Upper lobe of right lung (tissue), 1 donor: ENCODE measurements around the gene AGTPBP1. TPM values are rescaled to one million over a fixed set of nuclear protein-coding genes. Genes with fewer than 3 reads are reported as not detected.

Experiments
- ATAC-seq: fragments of 200-7000 bp; cut with Tn5 transposase; one replicate; pipeline ENCODE4 v1.9.1; 2020; ENCODE audit warnings: mild to moderate bottlenecking, moderate library complexity
- DNase-seq: peaks from one replicate; pipeline ENCODE4 v3.0.0-alpha.2; 2020
- H3K27ac ChIP-seq: fragments of 200-600 bp; one replicate; pipeline ENCODE4 v1.8.0; 2022
- H3K27me3 ChIP-seq: fragments of 200-600 bp; one replicate; pipeline ENCODE4 v1.8.0; 2022; ENCODE audit warnings: mild to moderate bottlenecking
- H3K36me3 ChIP-seq: fragments of 200-600 bp; one replicate; pipeline ENCODE4 v1.8.0; 2022
- H3K4me1 ChIP-seq: fragments of 200-600 bp; one replicate; pipeline ENCODE4 v1.8.0; 2022
- H3K4me3 ChIP-seq: fragments of 200-600 bp; one replicate; pipeline ENCODE4 v1.8.0; 2022; ENCODE audit warnings: mild to moderate bottlenecking
- H3K9me3 ChIP-seq: fragments of 200-600 bp; one replicate; pipeline ENCODE4 v1.8.0; 2022
- CTCF ChIP-seq: fragments of 200-600 bp; IDR thresholded peaks from one replicate; pipeline ENCODE4 v1.8.0; 2022; ENCODE audit warnings: antibody characterized with exemption
- intact Hi-C: fragments of 100-400 bp; cut with DNase I; formaldehyde crosslinking; loops from one replicate; pipeline ENCODE4 v1.11.0; 2022
- total RNA-seq: library from RNA; stranded (reverse); fragmentation: NEBNext Ultra II Directional; extraction: Animal tissue kit (Norgen Biotek cat#: 25700); gene quantifications from one replicate; pipeline ENCODE4 v1.2.1, GENCODE V29; 2021
- donor health status: DM: no; HTN: yes; CAD: no; lungs with severe emphysema.

The AGTPBP1 gene
- total RNA-seq, 1 donor from 2014 or later: 51.7 TPM

DNA sequence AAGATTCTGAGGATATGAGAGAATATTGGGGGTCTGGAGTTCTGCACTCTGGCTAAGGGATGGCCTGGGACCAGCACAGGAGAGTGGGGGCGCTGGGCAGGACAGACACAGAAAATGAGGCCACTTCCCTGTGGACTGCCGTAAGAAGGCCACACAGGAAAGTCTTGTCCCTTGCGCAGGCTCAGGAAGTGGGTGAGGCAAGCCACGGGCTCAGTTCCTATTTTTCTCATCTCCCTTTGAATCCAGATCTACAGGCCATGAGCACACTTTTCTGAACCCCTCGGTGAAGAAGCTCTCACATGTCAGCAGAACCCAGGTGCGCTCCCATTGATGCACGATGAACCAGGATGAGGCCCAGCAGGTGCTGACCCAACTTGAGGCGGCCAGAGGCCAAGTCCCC is 207.4 kb downstream of the AGTPBP1 start:
- TF ChIP-seq CTCF: no peak
- Histone ChIP-seq H3K27me3 (no peaks in the 10 kb centered on the region), H3K9me3 (no peaks in the 10 kb centered on the region), H3K4me1 (no peaks in the 10 kb centered on the region), H3K36me3 (no peaks in the 10 kb centered on the region), H3K27ac (no peak overlapping the region), H3K4me3 (no peak overlapping the region)
- intact Hi-C loops: no loop called here
- DNase-seq (no peak), ATAC-seq (peak; percentile 58)

DNA sequence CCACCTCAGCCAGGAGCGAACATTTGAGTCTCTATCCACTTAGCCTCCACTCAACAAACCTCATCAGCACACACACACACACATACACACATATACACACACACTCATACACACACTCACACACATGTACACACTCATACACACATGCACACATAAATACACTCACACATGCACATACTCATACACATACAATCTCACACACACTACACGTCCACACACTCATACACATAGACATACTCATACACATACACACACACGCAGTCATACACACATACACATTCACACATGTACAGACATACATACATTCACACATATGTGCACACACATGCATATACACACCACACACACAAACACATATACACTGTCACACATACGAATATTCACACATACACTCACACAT is 208.2 kb downstream of the AGTPBP1 start:
- H3K4me1 ChIP-seq: no peaks in the 10 kb centered on the region

GRCh38 chr9:85530721-85531120 is 211.0 kb downstream of the AGTPBP1 start:
- Histone ChIP-seq H3K36me3 (no peaks in the 10 kb centered on the region), H3K27ac (no peak overlapping the region), H3K9me3 (no peaks in the 10 kb centered on the region), H3K4me3 (no peak overlapping the region), H3K27me3 (no peaks in the 10 kb centered on the region), H3K4me1 (no peaks in the 10 kb centered on the region)
- intact Hi-C loops: no loop called here
- no peak for TF ChIP-seq CTCF
- DNase-seq (no peak), ATAC-seq (no peak)

More for the DNA sequence above, 208.2 kb downstream of the AGTPBP1 start:
- TF ChIP-seq CTCF: no peak
- DNase-seq (no peak), ATAC-seq (no peak)
- Histone ChIP-seq H3K9me3 (no peaks in the 10 kb centered on the region), H3K27ac (no peak overlapping the region), H3K4me3 (no peak overlapping the region), H3K36me3 (no peaks in the 10 kb centered on the region), H3K27me3 (no peaks in the 10 kb centered on the region)
- intact Hi-C loops: no loop called here

GRCh38 chr9:85528607-85529006 is 213.1 kb downstream of the AGTPBP1 start:
- H3K4me1 ChIP-seq: no peaks in the 10 kb centered on the region
- no peaks in the 10 kb centered on the region for H3K27me3 ChIP-seq
- intact Hi-C loops: no loop called here
- DNase-seq (no peak), ATAC-seq (peak; percentile 14)
- no peaks in the 10 kb centered on the region for H3K36me3 ChIP-seq
- no peaks in the 10 kb centered on the region for H3K9me3 ChIP-seq
- H3K27ac ChIP-seq: no peak overlapping the region
- no peak overlapping the region for H3K4me3 ChIP-seq
- no peak for TF ChIP-seq CTCF

- ATAC-seq (no peak), DNase-seq (no peak)
- TF ChIP-seq CTCF: no peak
- no peak overlapping the region for H3K4me3 ChIP-seq
- intact Hi-C loops: no loop called here
- no peaks in the 10 kb centered on the region for H3K36me3 ChIP-seq
- peak overlapping the region; percentile 6 for H3K27ac ChIP-seq
- H3K4me1 ChIP-seq: no peaks in the 10 kb centered on the region
- H3K27me3 ChIP-seq: peaks cover 2% of the 10 kb centered on the region
- H3K9me3 ChIP-seq: no peaks in the 10 kb centered on the region
These were observed 213.6 kb downstream of the AGTPBP1 start for GRCh38 chr9:85528142-85528541.

- peaks cover 6% of the 10 kb centered on the region for H3K27me3 ChIP-seq
- no peaks in the 10 kb centered on the region for H3K4me1 ChIP-seq
- no peak overlapping the region for H3K4me3 ChIP-seq
- ATAC-seq (peak; percentile 15), DNase-seq (no peak)
- H3K36me3 ChIP-seq: no peaks in the 10 kb centered on the region
- H3K9me3 ChIP-seq: no peaks in the 10 kb centered on the region
- intact Hi-C loops: no loop called here
- peak overlapping the region; percentile 6 for H3K27ac ChIP-seq
- no peak for TF ChIP-seq CTCF
These were observed 214.3 kb downstream of the AGTPBP1 start for GRCh38 chr9:85527331-85528020.
